IMR-90 (cell line): ENCODE data around the gene C6orf89. TPM values are rescaled to one million over a fixed set of nuclear protein-coding genes. Genes with fewer than 3 reads are reported as not detected.

Source experiments
- ATAC-seq: fragments of 200-7000 bp; cut with Tn5 transposase; 2 replicates; pipeline ENCODE4 v1.9.1; 2020; ENCODE audit warnings: low read depth, mild to moderate bottlenecking, moderate library complexity
- BruUV-seq: library from RNA; stranded (reverse); fragments of 400-500 nt; replicated peaks from 2 replicates; lab custom pipeline; 2021; lab: Mats Ljungman, UMichigan
- CTCF ChIA-PET: fragments of 300-600 bp; formaldehyde crosslinking; extraction: SDS; loops from one replicate; lab custom pipeline; 2021; ENCODE audit warnings: antibody characterized with exemption; lab: Yijun Ruan, JAX
- POLR2A ChIA-PET: fragments of 300-600 bp; sonication (Branson Sonifier 250); formaldehyde crosslinking; loops from one replicate; lab custom pipeline; 2022; ENCODE audit warnings: antibody characterized with exemption; ENCODE audit not compliant: unreplicated experiment; lab: Charles Lee
- DNase-seq: peaks from one replicate; pipeline ENCODE4 v3.0.0; 2013
- H2AFZ ChIP-seq: replicated peaks from 2 replicates; pipeline ENCODE3; 2013; ENCODE audit warnings: low read length, mild to moderate bottlenecking; ENCODE audit not compliant: poor library complexity
- H2AK5ac ChIP-seq: 2 replicates; pipeline ENCODE4 v1.6.1; 2013; ENCODE audit warnings: low read depth, low read length, inconsistent platforms
- H2AK9ac ChIP-seq: replicated peaks from 2 replicates; pipeline ENCODE3; 2013; ENCODE audit warnings: mild to moderate bottlenecking, low read depth, low read length, moderate library complexity; ENCODE audit not compliant: poor library complexity
- H2BK120ac ChIP-seq: 2 replicates; pipeline ENCODE4 v1.6.1; 2013; ENCODE audit warnings: low read depth, low read length, inconsistent platforms
- H2BK15ac ChIP-seq: 3 replicates; pipeline ENCODE4 v1.6.1; 2013; ENCODE audit warnings: low read depth, low read length, inconsistent platforms
- H2BK20ac ChIP-seq: 2 replicates; pipeline ENCODE4 v1.6.1; 2013; ENCODE audit warnings: low read depth, mild to moderate bottlenecking, inconsistent platforms, low read length, moderate library complexity
- H2BK5ac ChIP-seq: 2 replicates; pipeline ENCODE4 v1.6.1; 2013; ENCODE audit warnings: mild to moderate bottlenecking, low read depth, low read length, inconsistent platforms; ENCODE audit not compliant: poor library complexity, severe bottlenecking
- H3K14ac ChIP-seq: replicated peaks from 2 replicates; pipeline ENCODE4 v1.6.1; 2013; ENCODE audit warnings: low read depth, low read length, inconsistent platforms
- H3K18ac ChIP-seq: 2 replicates; pipeline ENCODE4 v1.6.1; 2013; ENCODE audit warnings: low read depth, low read length, control low read depth
- H3K23ac ChIP-seq: 2 replicates; pipeline ENCODE4 v1.6.1; 2013; ENCODE audit warnings: low read depth, low read length, inconsistent platforms
- H3K27ac ChIP-seq: 2 replicates; pipeline ENCODE4 v1.5.1; 2013; ENCODE audit warnings: mild to moderate bottlenecking, control low read depth, low read length; ENCODE audit not compliant: insufficient read depth
- H3K27me3 ChIP-seq: 2 replicates; pipeline ENCODE4 v1.6.1; 2013; ENCODE audit warnings: low read length; ENCODE audit not compliant: control insufficient read depth, insufficient read depth
- H3K36me3 ChIP-seq: 2 replicates; pipeline ENCODE4 v1.6.1; 2013; ENCODE audit warnings: low read length, mixed read lengths; ENCODE audit not compliant: control insufficient read depth, insufficient read depth
- H3K4ac ChIP-seq: 2 replicates; pipeline ENCODE4 v1.6.1; 2013; ENCODE audit warnings: low read depth, low read length, inconsistent platforms
- H3K4me1 ChIP-seq: 2 replicates; pipeline ENCODE4 v1.6.1; 2013; ENCODE audit warnings: low read length, mixed read lengths; ENCODE audit not compliant: control insufficient read depth, insufficient read depth
- H3K4me2 ChIP-seq: 2 replicates; pipeline ENCODE4 v1.6.1; 2013; ENCODE audit warnings: low read depth, mild to moderate bottlenecking, control low read depth, low read length, moderate library complexity
- H3K4me3 ChIP-seq: 2 replicates; pipeline ENCODE4 v1.5.1; 2013; ENCODE audit warnings: low read depth, mild to moderate bottlenecking, control low read depth, low read length, moderate library complexity; ENCODE audit not compliant: insufficient read depth
- H3K56ac ChIP-seq: 2 replicates; pipeline ENCODE4 v1.6.1; 2013; ENCODE audit warnings: low read length, inconsistent platforms; ENCODE audit not compliant: insufficient read depth; ENCODE audit errors: extremely low read depth
- H3K79me1 ChIP-seq, 2 experiments: 2 replicates each; pipeline ENCODE4 v1.6.1; 2013; ENCODE audit warnings: low read length in 2 of 2, inconsistent platforms in 1 of 2, low read depth in 1 of 2
- H3K9ac ChIP-seq: 2 replicates; pipeline ENCODE4 v1.6.1; 2013; ENCODE audit warnings: low read depth, low read length, control low read depth
- H3K9me1 ChIP-seq: 2 replicates; pipeline ENCODE4 v1.6.1; 2013; ENCODE audit warnings: low read length, inconsistent platforms; ENCODE audit not compliant: insufficient read depth
- H3K9me3 ChIP-seq: 2 replicates; pipeline ENCODE4 v1.6.1; 2013; ENCODE audit warnings: low read length; ENCODE audit not compliant: control insufficient read depth, insufficient read depth
- H4K20me1 ChIP-seq: 2 replicates; pipeline ENCODE4 v1.6.1; 2013; ENCODE audit warnings: low read length, inconsistent platforms; ENCODE audit not compliant: insufficient read depth
- H4K5ac ChIP-seq: 2 replicates; pipeline ENCODE4 v1.6.1; 2013; ENCODE audit warnings: mild to moderate bottlenecking, low read depth, low read length, control low read depth
- H4K8ac ChIP-seq, 2 experiments: 2 replicates each; pipeline ENCODE4 v1.6.1; 2013; ENCODE audit warnings: low read depth in 2 of 2, low read length in 2 of 2, control low read depth in 1 of 2, inconsistent platforms in 1 of 2
- H4K91ac ChIP-seq: 2 replicates; pipeline ENCODE4 v1.6.1; 2013; ENCODE audit warnings: low read depth, low read length, inconsistent platforms; ENCODE audit not compliant: insufficient read depth
- CEBPB ChIP-seq: IDR thresholded peaks from 2 replicates; pipeline ENCODE4 v1.6.1; 2012; ENCODE audit warnings: low read depth, low read length, improper control_type of control experiment
- MAZ ChIP-seq: IDR thresholded peaks from 2 replicates; pipeline ENCODE4 v1.6.1; 2012; ENCODE audit warnings: low read depth, mild to moderate bottlenecking, low read length, improper control_type of control experiment, moderate library complexity, borderline replicate concordance
- WGBS, 2 experiments: methylation state at CpG; one replicate each; pipeline versions ENCODE4 v1.1.5 to v1.1.7; 2013; ENCODE audit warnings: missing lambda C conversion rate in 2 of 2; ENCODE audit not compliant: insufficient read length in 1 of 2; ENCODE audit errors: extremely low coverage in 2 of 2; 5-methylcytosine and 5-hydroxymethylcytosine counted together
- dilution Hi-C: fragments of 300-500 bp; cut with HindIII; formaldehyde crosslinking; loops from one replicate; pipeline ENCODE4 v1.14.3; 2018; ENCODE audit warnings: low sequenced_read_pairs; ENCODE audit not compliant: unreplicated experiment
- in situ Hi-C: fragments of 300-500 bp; cut with MboI; formaldehyde crosslinking; loops from 3 replicates; pipeline ENCODE4 v1.14.3; 2019; ENCODE audit warnings: low sequenced_read_pairs, inconsistent platforms, mixed read lengths
- intact Hi-C: fragments of 100-400 bp; cut with micrococcal nuclease; formaldehyde crosslinking; loops from 2 replicates; pipeline ENCODE4 v1.10.0; 2022
- polyA plus RNA-seq, 3 experiments: library from polyadenylated mRNA; depleted of rRNA; stranded (reverse); fragments of >200 nt; gene quantifications; 2 replicates each; pipeline ENCODE4 v1.2.3, GENCODE V29; 2012; ENCODE audit warnings: low replicate concordance in 1 of 3
- total RNA-seq: library from RNA; depleted of rRNA; stranded (reverse); fragments of >200 nt; gene quantifications from 2 replicates; pipeline ENCODE4 v1.2.3, GENCODE V29; 2012

C6orf89 gene
- total and polyA plus RNA-seq, 2 of the 4 experiments (the other 2 are of a cell fraction) = 30.8 to 52.3 TPM

GRCh38 chr6:36933519-36933918, 47.8 kb downstream of the C6orf89 start:
- Histone ChIP-seq H4K8ac (0 out of 4 replicates have a peak overlapping the region, but pooled peaks of 1 of the 2 experiments have one; percentile 4), H3K18ac (0 out of 2 replicates have a peak overlapping the region, but pooled peaks have one; percentile 2), H2BK120ac (peak overlapping the region; percentile 63), H3K4me3 (no peak overlapping the region), H3K4me2 (no peak overlapping the region), H2AFZ (no peak overlapping the region), H2AK5ac (0 out of 2 replicates have a peak overlapping the region, but pooled peaks have one; percentile 70), H3K4me1 (peaks cover 19% of the 10 kb centered on the region), H3K14ac (no peak overlapping the region; the same call in 1 of the 2 replicates), H3K4ac (peak overlapping the region; percentile 68), H2AK9ac (no peak overlapping the region), H3K9me3 (no peaks in the 10 kb centered on the region), H3K23ac (no peak overlapping the region), H2BK20ac (peak overlapping the region; percentile 81; the same call in 1 of the 2 replicates), H4K5ac (no peak overlapping the region; the same call in 1 of the 2 replicates), H3K79me1 (no peaks in the 10 kb centered on the region), H3K56ac (no peak overlapping the region; the same call in 1 of the 2 replicates), H2BK5ac (peak overlapping the region; percentile 31), H2BK15ac (peak overlapping the region; percentile 39; the same call in 1 of the 3 replicates), H3K36me3 (no peaks in the 10 kb centered on the region), H3K27ac (no peak overlapping the region), H4K91ac (peak overlapping the region; percentile 72), H4K20me1 (no peaks in the 10 kb centered on the region), H3K9me1 (peaks cover 19% of the 10 kb centered on the region), H3K9ac (no peak overlapping the region), H3K27me3 (no peaks in the 10 kb centered on the region)
- no peak for TF ChIP-seq MAZ
- TF ChIP-seq CEBPB = peak; percentile 32; the same call in 1 of the 2 replicates
- CTCF ChIA-PET = no interaction called here
- dilution Hi-C loops = no loop called here
- intact Hi-C loops = no loop called here
- DNase-seq (no peak), ATAC-seq (no peak)
- WGBS, 2 experiments = no CpG with 5 or more reads among the region's 4 CpGs
- BruUV-seq = no TSS peak
- POLR2A ChIA-PET = no interaction called here
- in situ Hi-C loops = no loop called here
